ENCODE data around the gene TSC2. TPM values are rescaled to one million over a fixed set of nuclear protein-coding genes. Genes with fewer than 3 reads are reported as not detected.

Gene TSC2
- total RNA-seq, 1 donor from 2014 or later, result 215 TPM

- peaks cover 12% of the 10 kb centered on the region for H3K27me3 Mint-ChIP-seq (ENCODE audit: unreplicated experiment)
- peaks cover 6% of the 10 kb centered on the region for H3K4me1 Mint-ChIP-seq (ENCODE audit: low read depth, unreplicated experiment)
- no peaks in the 10 kb centered on the region for H3K36me3 Mint-ChIP-seq (ENCODE audit: unreplicated experiment)
- TF ChIP-seq, protein P1, sequence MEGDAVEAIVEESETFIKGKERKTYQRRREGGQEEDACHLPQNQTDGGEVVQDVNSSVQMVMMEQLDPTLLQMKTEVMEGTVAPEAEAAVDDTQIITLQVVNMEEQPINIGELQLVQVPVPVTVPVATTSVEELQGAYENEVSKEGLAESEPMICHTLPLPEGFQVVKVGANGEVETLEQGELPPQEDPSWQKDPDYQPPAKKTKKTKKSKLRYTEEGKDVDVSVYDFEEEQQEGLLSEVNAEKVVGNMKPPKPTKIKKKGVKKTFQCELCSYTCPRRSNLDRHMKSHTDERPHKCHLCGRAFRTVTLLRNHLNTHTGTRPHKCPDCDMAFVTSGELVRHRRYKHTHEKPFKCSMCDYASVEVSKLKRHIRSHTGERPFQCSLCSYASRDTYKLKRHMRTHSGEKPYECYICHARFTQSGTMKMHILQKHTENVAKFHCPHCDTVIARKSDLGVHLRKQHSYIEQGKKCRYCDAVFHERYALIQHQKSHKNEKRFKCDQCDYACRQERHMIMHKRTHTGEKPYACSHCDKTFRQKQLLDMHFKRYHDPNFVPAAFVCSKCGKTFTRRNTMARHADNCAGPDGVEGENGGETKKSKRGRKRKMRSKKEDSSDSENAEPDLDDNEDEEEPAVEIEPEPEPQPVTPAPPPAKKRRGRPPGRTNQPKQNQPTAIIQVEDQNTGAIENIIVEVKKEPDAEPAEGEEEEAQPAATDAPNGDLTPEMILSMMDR (IDR thresholded peaks at IDR 0.05; ENCODE audit: partially characterized antibody, unreplicated experiment), result no peak
- H3K4me3 Mint-ChIP-seq (ENCODE audit: unreplicated experiment), result peak within 1 kb of the TSS; percentile 86
- H3K27ac Mint-ChIP-seq (ENCODE audit: unreplicated experiment), result peak within 1 kb of the TSS; percentile 52
- DNase-seq, result no peak
- H3K9me3 Mint-ChIP-seq (ENCODE audit: unreplicated experiment), result peaks cover 10% of the 10 kb centered on the region
These were observed 21.2 kb upstream of the TSC2 start, which contains the start of gene NHERF2 for GRCh38 chr16:2026461-2027023. Gene NHERF2 (plus strand): TSS chr16:2026902. CDS start chr16:2027006, 104 bp downstream.

GRCh38 chr16:2027024-2028010, 20.5 kb upstream of the TSC2 start:
- peak overlapping the region; percentile 52 for H3K27ac Mint-ChIP-seq (ENCODE audit: unreplicated experiment)
- peaks cover 9% of the 10 kb centered on the region for H3K9me3 Mint-ChIP-seq (ENCODE audit: unreplicated experiment)
- H3K27me3 Mint-ChIP-seq (ENCODE audit: unreplicated experiment), result peaks cover 12% of the 10 kb centered on the region
- no peaks in the 10 kb centered on the region for H3K36me3 Mint-ChIP-seq (ENCODE audit: unreplicated experiment)
- H3K4me3 Mint-ChIP-seq (ENCODE audit: unreplicated experiment), result peak overlapping the region; percentile 86
- TF ChIP-seq, protein P1 (IDR thresholded peaks at IDR 0.05; ENCODE audit: partially characterized antibody, unreplicated experiment), result no peak
- H3K4me1 Mint-ChIP-seq (ENCODE audit: low read depth, unreplicated experiment), result peaks cover 6% of the 10 kb centered on the region
- peak; percentile 48 for DNase-seq

DNA sequence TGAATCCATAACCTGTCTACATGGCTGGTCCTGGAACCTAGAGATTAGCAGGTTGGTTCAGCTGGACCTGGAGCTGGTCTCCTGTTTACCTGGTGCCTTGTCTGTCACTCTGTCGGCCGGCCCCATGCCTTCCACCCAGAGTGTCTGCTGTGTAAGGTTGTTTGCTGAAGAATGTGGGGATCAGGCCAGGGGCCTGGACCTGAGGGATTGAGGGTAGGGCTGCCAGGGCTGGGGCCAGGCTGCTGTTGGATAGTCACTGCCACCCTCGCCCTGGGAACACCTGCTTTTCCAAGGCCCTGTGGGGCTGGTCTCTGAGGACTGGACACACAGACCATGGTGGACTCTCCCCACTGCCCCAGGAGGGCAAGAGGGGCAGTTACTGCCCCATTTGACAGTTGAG, 19.6 kb upstream of the TSC2 start:
- H3K4me1 Mint-ChIP-seq (ENCODE audit: low read depth, unreplicated experiment), result peaks cover 4% of the 10 kb centered on the region
- H3K4me3 Mint-ChIP-seq (ENCODE audit: unreplicated experiment), result peak overlapping the region; percentile 86
- no peak overlapping the region for H3K27ac Mint-ChIP-seq (ENCODE audit: unreplicated experiment)
- TF ChIP-seq, protein P1 (IDR thresholded peaks at IDR 0.05; ENCODE audit: partially characterized antibody, unreplicated experiment), result no peak
- H3K9me3 Mint-ChIP-seq (ENCODE audit: unreplicated experiment), result peaks cover 7% of the 10 kb centered on the region
- no peaks in the 10 kb centered on the region for H3K36me3 Mint-ChIP-seq (ENCODE audit: unreplicated experiment)
- peaks cover 12% of the 10 kb centered on the region for H3K27me3 Mint-ChIP-seq (ENCODE audit: unreplicated experiment)
- no peak for DNase-seq

GRCh38 chr16:2028620-2029220, 19.1 kb upstream of the TSC2 start:
- Mint-ChIP-seq H3K4me3 (ENCODE audit: unreplicated experiment) (no peak overlapping the region), H3K4me1 (ENCODE audit: low read depth, unreplicated experiment) (peaks cover 4% of the 10 kb centered on the region), H3K27ac (ENCODE audit: unreplicated experiment) (no peak overlapping the region), H3K36me3 (ENCODE audit: unreplicated experiment) (no peaks in the 10 kb centered on the region), H3K27me3 (ENCODE audit: unreplicated experiment) (peaks cover 12% of the 10 kb centered on the region), H3K9me3 (ENCODE audit: unreplicated experiment) (peaks cover 6% of the 10 kb centered on the region)
- TF ChIP-seq, protein P1 (IDR thresholded peaks at IDR 0.05; ENCODE audit: partially characterized antibody, unreplicated experiment), result no peak
- DNase-seq, result no peak

Measured in glutamatergic neuron (in vitro differentiated cells).